ENCODE data around the gene SHH. TPM values are rescaled to one million over a fixed set of nuclear protein-coding genes. Genes with fewer than 3 reads are reported as not detected.

SHH gene
- total RNA-seq, result not detected in 2 replicates

DNA sequence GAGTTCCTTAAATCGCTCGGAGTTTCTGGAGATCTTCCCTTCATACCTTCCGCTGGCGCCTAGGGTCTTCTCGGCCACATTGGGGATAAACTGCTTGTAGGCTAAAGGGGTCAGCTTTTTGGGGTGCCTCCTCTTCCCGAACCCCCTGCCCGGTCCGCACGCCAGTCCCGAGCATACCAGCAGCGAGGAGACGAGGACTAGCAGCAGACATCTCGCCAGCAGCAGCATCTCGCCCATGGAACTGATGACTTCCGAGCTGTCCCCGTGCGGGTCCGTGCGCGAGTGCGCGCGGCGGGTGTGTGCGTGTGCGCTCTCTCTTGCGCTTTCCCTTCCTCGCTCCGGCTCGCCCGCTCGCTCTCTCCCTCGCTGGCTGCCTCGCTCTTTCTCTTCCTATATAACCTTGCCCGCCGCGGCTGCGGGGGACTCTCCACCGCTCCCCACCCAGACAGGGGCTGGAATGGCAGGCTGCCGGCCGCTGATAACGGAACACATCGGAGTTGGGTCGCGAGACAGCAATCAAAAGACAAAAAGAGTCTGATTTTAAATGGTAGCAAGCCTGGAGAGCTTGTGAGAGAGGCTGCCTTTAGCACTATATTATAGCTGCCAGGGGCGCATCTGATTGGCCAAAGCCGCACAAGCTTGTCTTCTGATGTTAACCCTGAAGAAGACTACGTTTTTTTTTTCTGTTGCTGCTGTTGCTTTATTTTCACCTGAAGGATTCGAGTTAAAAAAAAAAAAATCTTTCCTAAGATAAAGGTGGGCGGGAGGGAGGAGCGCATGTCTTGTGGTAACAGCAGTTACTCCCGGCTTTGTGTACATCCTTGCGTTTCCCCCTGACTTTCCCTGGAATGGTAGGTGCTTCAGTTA lies at the start of gene SHH:
Gene SHH, minus strand, starts transcription at position 569 of the 867 bp plus-strand sequence. Its CDS starts 341 bp downstream, at position 228.

Other genes with a start within 250 kb of the SHH start
- 34.5 and 35.4 TPM in 2 replicates for gene RBM33, start 167.8 kb downstream of the SHH start, total RNA-seq

All from hair follicle dermal papilla cell (primary cell).